ENCODE data around the gene TNK2. TPM values are rescaled to one million over a fixed set of nuclear protein-coding genes. Genes with fewer than 3 reads are reported as not detected.

TNK2 gene
- total RNA-seq, 4 donors from 2014 or later, result 10.2 to 21.1 (median 12.7) TPM

- H3K4me1 ChIP-seq, result peaks cover 39 to 44% of the 10 kb centered on the region in 2 donors
- DNase-seq, result no peak
- H3K36me3 ChIP-seq, result no peaks in the 10 kb centered on the region
- intact Hi-C loops (cut with DNase I), result no loop called here
- H3K27me3 ChIP-seq, result no peaks in the 10 kb centered on the region
- WGBS, 2 donors, result 82 to 92% methylated on average over 8 of the region's 8 CpGs
- H3K27ac ChIP-seq, result no peak overlapping the region
- H3K4me3 ChIP-seq (replicated peaks in 1 of 3), result no peak overlapping the region
- no peak for TF ChIP-seq POLR2A (IDR thresholded peaks at IDR 0.05)
- no peak for TF ChIP-seq CTCF (IDR thresholded peaks at IDR 0.05)
- H3K9me3 ChIP-seq, result no peaks in the 10 kb centered on the region
These were observed 2.1 kb upstream of the TNK2 start for GRCh38 chr3:195910499-195910845.

- Histone ChIP-seq H3K27ac (peak overlapping the region in 1 of 3 donors; percentile 17), H3K9me3 (no peaks in the 10 kb centered on the region), H3K27me3 (no peaks in the 10 kb centered on the region), H3K4me3 (replicated peaks in 1 of 3) (peak overlapping the region in 1 of 3 donors; percentile 51), H3K36me3 (no peaks in the 10 kb centered on the region), H3K4me1 (peaks cover 35 to 39% of the 10 kb centered on the region in 2 donors)
- TF ChIP-seq CTCF (IDR thresholded peaks at IDR 0.05), result no peak
- peak; percentile 3 to 62 for TF ChIP-seq POLR2A (IDR thresholded peaks at IDR 0.05)
- WGBS, 2 donors, result 2 to 16% methylated on average over 8 to 9 of the region's 68 CpGs
- peak; percentile 81 to 82 for DNase-seq
- intact Hi-C loops (cut with DNase I), result loop anchor here (2.0 kb wide), 1 partner anchor 15 kb away; no protein-coding TSS in a partner anchor
These were observed 1.5 kb upstream of the TNK2 start for GRCh38 chr3:195909644-195910498.

- no peak for DNase-seq
- TF ChIP-seq POLR2A (IDR thresholded peaks at IDR 0.05) (no peak), CTCF (IDR thresholded peaks at IDR 0.05) (no peak)
- H3K9me3 ChIP-seq, result no peaks in the 10 kb centered on the region
- no peaks in the 10 kb centered on the region for H3K36me3 ChIP-seq
- H3K4me3 ChIP-seq (replicated peaks in 1 of 3), result peak overlapping the region in 1 of 3 donors; percentile 51
- intact Hi-C loops (cut with DNase I), result loop anchor here (2.0 kb wide), 1 partner anchor 14 kb away; no protein-coding TSS in a partner anchor
- 0 to 4% methylated on average over 5 to 21 of the region's 103 CpGs for WGBS, 2 donors
- no peaks in the 10 kb centered on the region for H3K27me3 ChIP-seq
- H3K27ac ChIP-seq, result peak overlapping the region in 2 of 3 donors; percentile 19 to 28
- peaks cover 32% of the 10 kb centered on the region in 2 donors for H3K4me1 ChIP-seq
These were observed 587 bp upstream of the TNK2 start for GRCh38 chr3:195908694-195909581.

- no peak for DNase-seq
- Histone ChIP-seq H3K27me3 (no peaks in the 10 kb centered on the region), H3K4me1 (peaks cover 33 to 36% of the 10 kb centered on the region in 2 donors)
These were observed 742 bp downstream of the TNK2 start for GRCh38 chr3:195907684-195907933.

More at GRCh38 chr3:195907684-195907933, 742 bp downstream of the TNK2 start:
- intact Hi-C loops (cut with DNase I), result no loop called here
- Histone ChIP-seq H3K9me3 (no peaks in the 10 kb centered on the region), H3K27ac (peak overlapping the region in 2 of 3 donors; percentile 15 to 67), H3K36me3 (no peaks in the 10 kb centered on the region), H3K4me3 (replicated peaks in 1 of 3) (peak overlapping the region in 1 of 3 donors; percentile 51)
- no peak for TF ChIP-seq POLR2A (IDR thresholded peaks at IDR 0.05)
- no peak for TF ChIP-seq CTCF (IDR thresholded peaks at IDR 0.05)
- WGBS, 2 donors, result 3 to 4% methylated on average over 4 to 6 of the region's 6 CpGs

Data from thyroid gland (tissue), 4 donors.